Measurements from ENCODE around the gene CYB561A3.

- TF ChIP-seq CTCF (conservative IDR thresholded peaks at IDR 0.05; ENCODE audit: low read length) (no peak), EZH2phosphoT487 (IDR thresholded peaks at IDR 0.05; ENCODE audit: borderline replicate concordance, low read depth, low read length) (no peak)
These were observed 30.0 kb downstream of the CYB561A3 start for GRCh38 chr11:61331651-61332050.

Measured in OCI-LY7 (cell line).